Lung (tissue), 12 donors: ENCODE data around the gene TLE3. TPM values are rescaled to one million over a fixed set of nuclear protein-coding genes. Genes with fewer than 3 reads are reported as not detected.

ENCODE experiments used
- ATAC-seq: fragments of 200-7000 bp; cut with Tn5 transposase; one replicate; pipeline ENCODE4 v1.9.1; 2020; ENCODE audit warnings: moderate number of reproducible peaks; ENCODE audit not compliant: insufficient read depth, low FRiP score
- DNase-seq, 3 donors: peaks; one replicate each; pipeline ENCODE4 v3.0.0-alpha.2; 2013 to 2017
- H3K27ac ChIP-seq, 2 donors: one replicate each; pipeline ENCODE4 v1.5.1; 2013; ENCODE audit warnings: mild to moderate bottlenecking in 2 of 2, moderate library complexity in 2 of 2, control low read depth in 1 of 2, inconsistent platforms in 1 of 2, low read depth in 1 of 2, low read length in 1 of 2
- H3K27me3 ChIP-seq, 3 donors: one replicate each; pipeline ENCODE4 v1.5.1; 2013; ENCODE audit warnings: low read length in 2 of 3; ENCODE audit not compliant: control insufficient read depth in 3 of 3, insufficient read depth in 3 of 3
- H3K36me3 ChIP-seq, 4 donors: one replicate each; pipeline ENCODE4 v1.5.1; 2013; ENCODE audit warnings: low read length in 4 of 4, mild to moderate bottlenecking in 1 of 4, moderate library complexity in 1 of 4; ENCODE audit not compliant: control insufficient read depth in 4 of 4, insufficient read depth in 4 of 4
- H3K4me1 ChIP-seq, 5 donors: one replicate each; pipeline ENCODE4 v1.5.1; 2013; ENCODE audit warnings: low read length in 5 of 5, mild to moderate bottlenecking in 2 of 5, moderate library complexity in 1 of 5; ENCODE audit not compliant: control insufficient read depth in 5 of 5, insufficient read depth in 5 of 5
- H3K4me3 ChIP-seq: one replicate; pipeline ENCODE4 v1.5.1; 2013; ENCODE audit warnings: mild to moderate bottlenecking, control low read depth, moderate library complexity
- H3K9ac ChIP-seq, 2 donors: one replicate each; pipeline ENCODE4 v1.5.1; 2013; ENCODE audit warnings: low read length in 2 of 2, control low read depth in 1 of 2; ENCODE audit not compliant: insufficient read depth in 1 of 2
- H3K9me3 ChIP-seq, 4 donors: one replicate each; pipeline ENCODE4 v1.5.1; 2013; ENCODE audit warnings: low read length in 3 of 4, mild to moderate bottlenecking in 1 of 4, moderate library complexity in 1 of 4; ENCODE audit not compliant: control insufficient read depth in 4 of 4, insufficient read depth in 3 of 4
- WGBS, 2 donors: extraction: QIAGEN DNeasy Blood & Tissue Kit; methylation state at CpG; one replicate each; pipeline ENCODE4 v1.1.7; 2013; 5-methylcytosine and 5-hydroxymethylcytosine counted together
- polyA plus RNA-seq, 2 donors: library from polyadenylated mRNA; stranded (reverse); fragments of 200-250 nt; gene quantifications; one replicate each; pipeline ENCODE4 v1.2.1, GENCODE V29; 2013
- total RNA-seq, 2 donors: library from RNA; depleted of rRNA in 1 of 2; stranded (reverse); fragments of >200 nt in 1 of 2; gene quantifications; one replicate each; pipeline ENCODE4 v1.2.1, GENCODE V29; 2014 to 2021
- TF ChIP-seq, protein P1 (sequence below): IDR thresholded peaks from 2 replicates; pipeline ENCODE4 v1.5.1; 2012; ENCODE audit warnings: mild to moderate bottlenecking; ENCODE audit errors: control extremely low read depth, extremely low read depth
- donor health status: control.
- donor health status: control.
- donor health status: Bipolar disorder and iron deficiency.
- donor health status: healthy.
- donor health status: DM: yes; HTN: yes; CAD: no.

The TLE3 gene
- total and polyA plus RNA-seq, 4 donors, result 22.7 to 77.3 (median 73.3) TPM

- TF ChIP-seq, protein P1, sequence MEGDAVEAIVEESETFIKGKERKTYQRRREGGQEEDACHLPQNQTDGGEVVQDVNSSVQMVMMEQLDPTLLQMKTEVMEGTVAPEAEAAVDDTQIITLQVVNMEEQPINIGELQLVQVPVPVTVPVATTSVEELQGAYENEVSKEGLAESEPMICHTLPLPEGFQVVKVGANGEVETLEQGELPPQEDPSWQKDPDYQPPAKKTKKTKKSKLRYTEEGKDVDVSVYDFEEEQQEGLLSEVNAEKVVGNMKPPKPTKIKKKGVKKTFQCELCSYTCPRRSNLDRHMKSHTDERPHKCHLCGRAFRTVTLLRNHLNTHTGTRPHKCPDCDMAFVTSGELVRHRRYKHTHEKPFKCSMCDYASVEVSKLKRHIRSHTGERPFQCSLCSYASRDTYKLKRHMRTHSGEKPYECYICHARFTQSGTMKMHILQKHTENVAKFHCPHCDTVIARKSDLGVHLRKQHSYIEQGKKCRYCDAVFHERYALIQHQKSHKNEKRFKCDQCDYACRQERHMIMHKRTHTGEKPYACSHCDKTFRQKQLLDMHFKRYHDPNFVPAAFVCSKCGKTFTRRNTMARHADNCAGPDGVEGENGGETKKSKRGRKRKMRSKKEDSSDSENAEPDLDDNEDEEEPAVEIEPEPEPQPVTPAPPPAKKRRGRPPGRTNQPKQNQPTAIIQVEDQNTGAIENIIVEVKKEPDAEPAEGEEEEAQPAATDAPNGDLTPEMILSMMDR, result no peak
These were observed 62.5 kb downstream of the TLE3 start for GRCh38 chr15:70035051-70035718.

DNA sequence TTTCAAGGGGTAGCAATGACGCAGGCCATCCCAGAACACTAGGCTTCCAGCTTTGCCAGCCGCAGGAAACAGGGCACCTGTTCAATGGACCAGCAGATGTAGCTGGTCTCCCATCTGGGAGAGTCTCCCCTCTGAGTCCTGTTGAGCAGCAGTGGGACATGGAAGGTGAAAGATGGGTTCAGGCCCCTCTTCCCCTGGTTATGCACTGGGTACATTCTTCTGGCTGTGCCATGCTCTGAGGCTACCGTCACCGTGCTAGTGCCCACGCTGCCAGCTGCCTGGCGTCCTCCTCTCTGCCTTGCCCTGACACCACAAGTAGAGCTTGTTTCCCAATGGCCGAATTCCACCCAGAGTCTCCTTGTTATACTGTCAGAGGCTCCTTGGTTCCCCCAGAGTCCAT lies 63.1 kb downstream of the TLE3 start:
- H3K27me3 ChIP-seq, result peaks cover 0 to 2% (median 0%) of the 10 kb centered on the region in 3 donors
- peaks cover 0 to 13% (median 0%) of the 10 kb centered on the region in 5 donors for H3K4me1 ChIP-seq
- H3K4me3 ChIP-seq, result no peak overlapping the region
- no peak overlapping the region for H3K9ac ChIP-seq
- H3K9me3 ChIP-seq, result peaks cover 0 to 2% (median 0%) of the 10 kb centered on the region in 4 donors
- ATAC-seq, result no peak
- H3K27ac ChIP-seq, result no peak overlapping the region
- no peak for DNase-seq
- no peaks in the 10 kb centered on the region for H3K36me3 ChIP-seq
- TF ChIP-seq, protein P1, result no peak
- WGBS, 2 donors, result 97 to 98% methylated on average over 7 of the region's 7 CpGs

More at GRCh38 chr15:70035051-70035718, 62.5 kb downstream of the TLE3 start:
- peaks cover 0 to 5% (median 0%) of the 10 kb centered on the region in 3 donors for H3K27me3 ChIP-seq
- peaks cover 0 to 13% (median 0%) of the 10 kb centered on the region in 5 donors for H3K4me1 ChIP-seq
- DNase-seq, result peak in 1 of 3 donors; percentile 4
- H3K27ac ChIP-seq, result no peak overlapping the region
- no peak overlapping the region for H3K4me3 ChIP-seq
- 85 to 88% methylated on average over 10 of the region's 10 CpGs for WGBS, 2 donors
- H3K36me3 ChIP-seq, result no peaks in the 10 kb centered on the region
- peaks cover 0 to 2% (median 0%) of the 10 kb centered on the region in 4 donors for H3K9me3 ChIP-seq
- no peak overlapping the region for H3K9ac ChIP-seq
- ATAC-seq, result no peak

DNA sequence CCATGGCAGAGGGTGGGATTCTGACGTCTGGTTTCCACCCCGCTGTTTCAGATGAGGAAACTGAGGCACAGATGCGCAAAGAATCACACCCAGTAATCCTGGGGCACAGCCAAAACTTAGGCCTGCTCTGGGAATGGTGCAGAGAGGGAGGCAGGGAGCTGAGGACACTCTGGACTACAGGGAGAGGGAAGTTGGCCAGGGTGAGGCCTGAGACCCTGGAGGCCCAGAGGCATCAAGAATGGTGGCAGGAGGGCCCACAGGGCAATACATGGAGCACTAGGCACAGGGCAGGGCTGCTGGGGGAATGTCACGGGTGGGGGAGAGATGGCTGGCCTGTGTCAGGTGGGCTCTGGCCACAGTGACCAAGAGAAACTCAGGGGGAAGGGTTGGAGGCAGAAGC lies 63.6 kb downstream of the TLE3 start:
- DNase-seq (peak in 1 of 3 donors; percentile 7), ATAC-seq (no peak)
- Histone ChIP-seq H3K27me3 (peaks cover 0 to 2% (median 0%) of the 10 kb centered on the region in 3 donors), H3K27ac (no peak overlapping the region), H3K9ac (no peak overlapping the region), H3K4me3 (no peak overlapping the region), H3K36me3 (no peaks in the 10 kb centered on the region), H3K9me3 (peaks cover 0 to 2% (median 0%) of the 10 kb centered on the region in 4 donors), H3K4me1 (peaks cover 0 to 13% (median 0%) of the 10 kb centered on the region in 5 donors)
- WGBS, 2 donors, result 87 to 90% methylated on average over 4 of the region's 4 CpGs
- TF ChIP-seq, protein P1, result no peak
